EL (cell line): ENCODE results near the gene FBN3.
"Not testable (repeated sequence)": the region's sequence is repeated elsewhere in the genome, so short reads cannot be mapped to it uniquely, and the experiment has no call there.

Experiments
- DNase-seq: peaks from one replicate; pipeline ENCODE4 v3.0.0-alpha.2; 2016

The FBN3 gene

GRCh38 chr19:8149261-8150094 lies at the start of gene FBN3:
FBN3 (minus strand) TSS chr19:8149592; CDS start chr19:8147480, 2,112 bp downstream.
- DNase-seq, result no peak

- no peak for DNase-seq
Measured at GRCh38 chr19:8196271-8196927, 47.0 kb upstream of the FBN3 start.

- DNase-seq, result no peak
Measured at GRCh38 chr19:8194528-8195267, 45.3 kb upstream of the FBN3 start.

GRCh38 chr19:8192221-8192820 lies 42.9 kb upstream of the FBN3 start:
- no peak for DNase-seq

- DNase-seq, result no peak
Measured at GRCh38 chr19:8185343-8186068, 36.1 kb upstream of the FBN3 start.

GRCh38 chr19:8184274-8184673 lies 34.9 kb upstream of the FBN3 start:
- DNase-seq, result no peak

GRCh38 chr19:8180018-8180417 lies 30.6 kb upstream of the FBN3 start:
- DNase-seq, result no peak

- peak; percentile 43 for DNase-seq
Measured at GRCh38 chr19:8174706-8175105, 25.3 kb upstream of the FBN3 start.

- DNase-seq, result no peak
Measured at GRCh38 chr19:8168537-8168936, 19.1 kb upstream of the FBN3 start.

- DNase-seq, result no peak
Measured at GRCh38 chr19:8167985-8168384, 18.6 kb upstream of the FBN3 start.

GRCh38 chr19:8163759-8164158 lies 14.4 kb upstream of the FBN3 start:
- no peak for DNase-seq

- DNase-seq, result peak; percentile 31
Measured at GRCh38 chr19:8161135-8161646, 11.8 kb upstream of the FBN3 start.

GRCh38 chr19:8159322-8159721 lies 9.9 kb upstream of the FBN3 start:
- DNase-seq, result not testable (repeated sequence)

GRCh38 chr19:8158411-8159074 lies 9.2 kb upstream of the FBN3 start:
- peak; percentile 65 for DNase-seq

GRCh38 chr19:8155318-8155717 lies 5.9 kb upstream of the FBN3 start:
- no peak for DNase-seq

GRCh38 chr19:8154014-8154413 lies 4.6 kb upstream of the FBN3 start:
- not testable (repeated sequence) for DNase-seq

GRCh38 chr19:8151767-8152035 lies 2.3 kb upstream of the FBN3 start:
- DNase-seq, result no peak

- no peak for DNase-seq
Measured at GRCh38 chr19:8150998-8151766, 1.8 kb upstream of the FBN3 start.

GRCh38 chr19:8150178-8150865 lies 930 bp upstream of the FBN3 start:
- no peak for DNase-seq
